Muscle layer of colon (tissue), 2 donors: ENCODE data around the gene NBDY.
"Not testable (repeated sequence)": the region's sequence is repeated elsewhere in the genome, so short reads cannot be mapped to it uniquely, and the experiment has no call there.

Source experiments
- H3K27ac ChIP-seq: one replicate; pipeline ENCODE4 v1.7.0; 2013; ENCODE audit warnings: low read depth, mild to moderate bottlenecking, low read length, moderate library complexity
- H3K27me3 ChIP-seq, 2 donors: one replicate each; pipeline ENCODE4 v1.7.0; 2013; ENCODE audit warnings: low read length in 2 of 2, mild to moderate bottlenecking in 2 of 2; ENCODE audit not compliant: insufficient read depth in 2 of 2, control insufficient read depth in 1 of 2
- H3K36me3 ChIP-seq: one replicate; pipeline ENCODE4 v1.7.0; 2013; ENCODE audit warnings: mild to moderate bottlenecking, low read length; ENCODE audit not compliant: insufficient read depth
- H3K4me1 ChIP-seq: one replicate; pipeline ENCODE4 v1.7.0; 2013; ENCODE audit warnings: mild to moderate bottlenecking, low read length; ENCODE audit not compliant: insufficient read depth
- H3K4me3 ChIP-seq, 2 donors: one replicate each; pipeline ENCODE4 v1.7.0; 2013; ENCODE audit warnings: low read length in 2 of 2, low read depth in 1 of 2, mild to moderate bottlenecking in 1 of 2, moderate library complexity in 1 of 2
- H3K9ac ChIP-seq: one replicate; pipeline ENCODE4 v1.7.0; 2013; ENCODE audit warnings: low read length
- H3K9me3 ChIP-seq: one replicate; pipeline ENCODE4 v1.7.0; 2013; ENCODE audit warnings: mild to moderate bottlenecking, low read length
- donor health status: abdominal sarcoma.
- donor health status: Adenocarcinoma of cecum.

NBDY gene

DNA sequence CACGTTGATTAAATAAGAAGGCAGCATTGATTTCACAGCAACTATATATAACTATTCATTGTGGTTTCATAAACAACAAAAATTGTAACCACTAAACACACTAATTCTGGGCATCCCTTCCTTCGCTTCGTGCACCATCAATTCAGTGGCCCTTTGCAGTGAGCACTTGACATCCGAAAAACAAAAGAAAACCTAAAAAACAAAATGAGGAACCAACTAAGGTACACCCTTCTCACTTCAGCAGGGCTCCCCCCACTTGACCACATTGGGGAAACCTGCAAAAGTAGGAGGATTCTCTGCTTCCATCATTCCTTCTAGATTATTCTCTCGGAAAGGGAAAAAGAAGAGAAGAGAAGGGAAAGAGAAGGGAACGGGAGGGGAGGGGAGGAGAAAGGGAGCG, 28.3 kb downstream of the NBDY start:
- H3K9ac ChIP-seq: no peak overlapping the region
- H3K27ac ChIP-seq: no peak overlapping the region
- peaks cover 0 to 10% of the 10 kb centered on the region in 2 donors for H3K27me3 ChIP-seq
- no peaks in the 10 kb centered on the region for H3K36me3 ChIP-seq
- H3K4me3 ChIP-seq: no peak overlapping the region
- H3K4me1 ChIP-seq: no peaks in the 10 kb centered on the region
- no peaks in the 10 kb centered on the region for H3K9me3 ChIP-seq

DNA sequence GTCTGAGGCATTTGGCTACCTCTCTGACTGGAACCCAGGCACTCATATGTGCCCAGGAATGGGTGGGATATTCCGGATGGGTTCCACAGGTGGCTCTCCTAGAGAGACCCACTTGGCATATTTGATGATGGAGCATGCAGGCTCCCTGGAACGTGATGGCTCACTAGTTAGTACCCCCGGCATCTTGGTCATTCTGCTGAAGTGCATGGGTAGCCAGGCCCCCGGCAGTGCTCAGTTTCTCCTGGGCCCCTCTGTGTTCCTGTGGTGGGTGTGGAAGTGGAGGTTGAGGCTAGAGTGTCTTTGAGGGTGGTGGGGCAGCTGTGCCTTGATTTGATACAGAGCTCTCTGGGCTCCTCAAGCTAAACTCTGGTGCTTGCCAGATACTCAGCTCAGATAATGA, 29.4 kb downstream of the NBDY start:
- Histone ChIP-seq H3K4me1 (peaks cover 6% of the 10 kb centered on the region), H3K27me3 (peaks cover 0 to under 1% of the 10 kb centered on the region in 2 donors), H3K9ac (no peak overlapping the region), H3K9me3 (no peaks in the 10 kb centered on the region), H3K36me3 (no peaks in the 10 kb centered on the region), H3K27ac (no peak overlapping the region), H3K4me3 (no peak overlapping the region)

GRCh38 chrX:56759736-56760409, 30.8 kb downstream of the NBDY start:
- H3K4me1 ChIP-seq: peaks cover 11% of the 10 kb centered on the region
- no peak overlapping the region for H3K9ac ChIP-seq
- no peaks in the 10 kb centered on the region for H3K36me3 ChIP-seq
- no peaks in the 10 kb centered on the region for H3K27me3 ChIP-seq
- H3K9me3 ChIP-seq: no peaks in the 10 kb centered on the region
- no peak overlapping the region for H3K4me3 ChIP-seq
- H3K27ac ChIP-seq: no peak overlapping the region

- H3K4me3 ChIP-seq, H3K27ac ChIP-seq, H3K9ac ChIP-seq, H3K36me3 ChIP-seq, H3K9me3 ChIP-seq, H3K27me3 ChIP-seq: not testable (repeated sequence)
- peaks cover 16% of the 10 kb centered on the region for H3K4me1 ChIP-seq
Measured at GRCh38 chrX:56760410-56761124, 31.5 kb downstream of the NBDY start.

DNA sequence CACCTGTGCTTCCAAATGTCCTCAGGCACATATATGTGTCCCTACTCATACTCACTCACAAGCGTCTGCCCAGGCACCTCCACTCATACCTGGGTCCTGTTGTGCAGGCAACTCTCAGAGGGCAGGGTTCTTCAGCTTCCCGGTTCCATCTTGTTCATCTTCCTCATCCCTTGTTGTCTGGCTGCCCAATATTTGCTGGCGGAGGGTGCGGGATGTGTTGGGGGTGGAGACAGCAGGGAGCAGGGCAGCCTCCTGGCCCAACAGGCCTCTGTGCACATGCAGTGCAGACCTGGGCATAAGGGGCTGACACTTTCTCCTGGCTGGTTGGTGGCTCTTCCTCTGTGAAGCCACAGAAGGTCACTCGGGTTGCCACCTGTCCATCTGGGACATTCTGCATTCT, 32.1 kb downstream of the NBDY start:
- no peak overlapping the region for H3K4me3 ChIP-seq

GRCh38 chrX:56762220-56762619, 33.2 kb downstream of the NBDY start:
- Histone ChIP-seq H3K27me3 (no peaks in the 10 kb centered on the region), H3K36me3 (no peaks in the 10 kb centered on the region), H3K27ac (no peak overlapping the region), H3K9me3 (no peaks in the 10 kb centered on the region), H3K4me1 (peaks cover 26% of the 10 kb centered on the region), H3K9ac (no peak overlapping the region), H3K4me3 (no peak overlapping the region)

More for the DNA sequence above, 32.1 kb downstream of the NBDY start:
- H3K36me3 ChIP-seq: no peaks in the 10 kb centered on the region
- H3K4me1 ChIP-seq: peaks cover 18% of the 10 kb centered on the region
- H3K27me3 ChIP-seq: no peaks in the 10 kb centered on the region
- no peak overlapping the region for H3K9ac ChIP-seq
- no peak overlapping the region for H3K27ac ChIP-seq
- no peaks in the 10 kb centered on the region for H3K9me3 ChIP-seq

GRCh38 chrX:56762707-56763555, 33.9 kb downstream of the NBDY start:
- H3K4me1 ChIP-seq: peaks cover 26% of the 10 kb centered on the region
- H3K27ac ChIP-seq: no peak overlapping the region
- H3K27me3 ChIP-seq: no peaks in the 10 kb centered on the region
- no peaks in the 10 kb centered on the region for H3K9me3 ChIP-seq
- H3K4me3 ChIP-seq: peak overlapping the region in 1 of 2 donors; percentile 64
- H3K9ac ChIP-seq: no peak overlapping the region
- no peaks in the 10 kb centered on the region for H3K36me3 ChIP-seq

- peak overlapping the region; percentile 64 for H3K4me3 ChIP-seq
- H3K27ac ChIP-seq: peak overlapping the region; percentile 82
- H3K27me3 ChIP-seq: no peaks in the 10 kb centered on the region
- no peak overlapping the region for H3K9ac ChIP-seq
- H3K36me3 ChIP-seq: no peaks in the 10 kb centered on the region
- no peaks in the 10 kb centered on the region for H3K9me3 ChIP-seq
- peaks cover 26% of the 10 kb centered on the region for H3K4me1 ChIP-seq
Measured at GRCh38 chrX:56763556-56764152, 34.6 kb downstream of the NBDY start.

- Histone ChIP-seq H3K36me3 (no peaks in the 10 kb centered on the region), H3K27me3 (no peaks in the 10 kb centered on the region), H3K27ac (peak overlapping the region; percentile 82), H3K4me1 (peaks cover 26% of the 10 kb centered on the region), H3K9ac (no peak overlapping the region), H3K4me3 (peak overlapping the region; percentile 64), H3K9me3 (no peaks in the 10 kb centered on the region)
Measured at GRCh38 chrX:56764153-56764974, 35.3 kb downstream of the NBDY start.

- Histone ChIP-seq H3K36me3 (no peaks in the 10 kb centered on the region), H3K27me3 (no peaks in the 10 kb centered on the region), H3K9me3 (no peaks in the 10 kb centered on the region), H3K4me1 (peaks cover 26% of the 10 kb centered on the region), H3K9ac (no peak overlapping the region), H3K4me3 (peak overlapping the region in 1 of 2 donors; percentile 64), H3K27ac (peak overlapping the region; percentile 23)
Measured at GRCh38 chrX:56764975-56765791, 36.1 kb downstream of the NBDY start.
